Activated CD4-positive, alpha-beta T cell treated with anti-CD3 and anti-CD28 coated beads, Interleukin-2, amount 50 U/mL, for 1 hour (primary cell): ENCODE measurements around the gene ABLIM2.
A peak's percentile ranks its signal among the peaks of the same experiment; 100 is the strongest.
"Not testable (repeated sequence)": the region's sequence is repeated elsewhere in the genome, so short reads cannot be mapped to it uniquely, and the experiment has no call there.

Source experiments
- DNase-seq: peaks from one replicate; pipeline ENCODE4 v3.0.0-alpha.2; 2020

The ABLIM2 gene

GRCh38 chr4:7950301-7951092, 208.1 kb downstream of the ABLIM2 start:
- DNase-seq, result no peak

GRCh38 chr4:7949759-7950158, 208.9 kb downstream of the ABLIM2 start:
- DNase-seq, result no peak

- no peak for DNase-seq
These were observed 210.7 kb downstream of the ABLIM2 start for GRCh38 chr4:7947927-7948326.

GRCh38 chr4:7945709-7946380, 212.8 kb downstream of the ABLIM2 start:
- no peak for DNase-seq

- DNase-seq, result no peak
These were observed 213.9 kb downstream of the ABLIM2 start for GRCh38 chr4:7944599-7945220.

- not testable (repeated sequence) for DNase-seq
These were observed 214.9 kb downstream of the ABLIM2 start for GRCh38 chr4:7943688-7944087.

GRCh38 chr4:7943211-7943610, 215.4 kb downstream of the ABLIM2 start:
- DNase-seq, result no peak

GRCh38 chr4:7941965-7942496, 216.6 kb downstream of the ABLIM2 start:
- DNase-seq, result no peak

- no peak for DNase-seq
These were observed 217.3 kb downstream of the ABLIM2 start for GRCh38 chr4:7941111-7941964.

- peak; percentile 87 for DNase-seq
These were observed 219.1 kb downstream of the ABLIM2 start, which contains the start of gene AFAP1 for GRCh38 chr4:7939377-7940108. Gene AFAP1, minus strand, starts transcription at chr4:7939861. Its CDS starts 67,783 bp downstream, at chr4:7872078.

- peak; percentile 28 for DNase-seq
These were observed 219.8 kb downstream of the ABLIM2 start for GRCh38 chr4:7938609-7939376.

GRCh38 chr4:7938266-7938608, 220.4 kb downstream of the ABLIM2 start:
- DNase-seq, result no peak

- no peak for DNase-seq
These were observed 221.6 kb downstream of the ABLIM2 start for GRCh38 chr4:7937006-7937405.

- DNase-seq, result no peak
These were observed 224.7 kb downstream of the ABLIM2 start for GRCh38 chr4:7933651-7934510.

- DNase-seq, result no peak
These were observed 226.3 kb downstream of the ABLIM2 start for GRCh38 chr4:7932287-7932686.

GRCh38 chr4:7929118-7929951, 229.3 kb downstream of the ABLIM2 start:
- DNase-seq, result no peak

- DNase-seq, result no peak
These were observed 229.9 kb downstream of the ABLIM2 start for GRCh38 chr4:7928711-7929110.

- DNase-seq, result no peak
These were observed 231.8 kb downstream of the ABLIM2 start for GRCh38 chr4:7926822-7927221.

- no peak for DNase-seq
These were observed 234.0 kb downstream of the ABLIM2 start for GRCh38 chr4:7924570-7924969.
